GM18870 (cell line): ENCODE results near the gene NUDT13.
A peak's percentile ranks its signal among the peaks of the same experiment; 100 is the strongest.

Source experiments
- ATAC-seq: cut with Tn5 transposase; IDR thresholded peaks from one replicate; pipeline ENCODE4 v1.9.1; 2021; ENCODE audit warnings: moderate library complexity; ENCODE audit not compliant: unreplicated experiment

NUDT13 gene

DNA sequence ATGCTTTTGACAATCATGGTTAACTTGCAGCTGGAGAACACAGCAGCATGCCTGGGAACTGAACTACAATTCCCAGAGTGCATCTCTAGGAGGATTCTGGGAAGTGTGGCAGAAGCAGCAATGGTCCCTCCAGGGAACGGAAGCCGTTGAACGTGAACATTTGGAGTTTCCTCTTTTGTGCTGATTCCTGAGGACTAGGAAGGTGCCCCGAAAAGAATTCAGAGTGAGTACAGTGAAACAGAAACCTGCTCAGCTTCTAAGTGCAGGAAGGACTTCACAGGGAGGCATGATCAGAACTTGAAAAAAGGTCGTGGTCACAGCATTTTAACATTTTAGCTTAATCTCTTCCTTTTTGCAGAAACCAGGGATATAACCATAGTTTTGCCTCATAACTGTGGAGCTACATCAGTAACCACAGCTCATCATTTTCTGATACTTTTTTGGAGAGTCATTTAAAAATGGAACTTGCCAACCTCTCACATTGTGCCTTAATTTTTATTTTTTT is at the start of gene NUDT13:
TSS of gene NUDT13 (plus strand) at position 111 of the 505 bp plus-strand sequence. CDS start 3,911 bp downstream, outside the sequence.
- ATAC-seq: no peak

DNA sequence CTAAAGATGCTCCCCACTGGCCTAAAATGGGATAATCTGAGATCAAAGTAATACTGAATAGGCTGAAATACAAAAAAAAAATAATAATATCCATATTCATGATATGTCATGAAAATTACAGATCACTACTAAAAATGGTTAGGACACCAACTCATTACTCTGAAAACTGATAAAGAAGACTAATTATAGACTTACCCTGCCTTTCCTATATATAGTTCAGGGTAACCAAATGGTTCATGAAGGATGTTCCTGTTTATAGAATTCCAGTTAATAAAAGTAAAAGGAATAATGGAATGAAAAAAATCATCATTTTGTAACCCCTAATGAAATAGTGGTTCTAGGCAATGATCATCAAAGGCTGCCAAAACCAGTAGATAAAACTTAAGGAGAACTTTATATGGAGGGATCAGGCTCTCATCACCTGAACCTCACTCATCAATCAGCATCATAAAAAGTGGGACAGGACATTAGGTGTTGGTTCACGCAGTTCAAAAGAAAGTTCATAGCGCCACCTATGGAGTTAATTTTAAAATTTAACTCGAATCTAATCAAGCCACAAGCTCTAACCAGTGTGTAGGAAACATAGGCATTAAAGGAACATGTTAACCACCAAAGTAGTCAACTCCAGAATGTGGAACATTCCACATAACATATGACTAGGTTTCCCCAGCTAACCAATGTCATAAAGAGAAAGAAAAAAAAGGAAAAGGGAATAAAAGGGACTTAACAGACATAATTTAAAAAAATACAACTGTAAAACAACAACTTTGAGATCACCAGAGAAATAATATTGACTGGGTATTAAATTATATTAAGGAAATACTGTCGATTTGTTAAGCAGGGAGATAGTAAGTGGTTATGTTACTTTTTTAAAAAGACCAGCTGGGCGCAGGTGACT is 49.3 kb upstream of the NUDT13 start:
- ATAC-seq: no peak

DNA sequence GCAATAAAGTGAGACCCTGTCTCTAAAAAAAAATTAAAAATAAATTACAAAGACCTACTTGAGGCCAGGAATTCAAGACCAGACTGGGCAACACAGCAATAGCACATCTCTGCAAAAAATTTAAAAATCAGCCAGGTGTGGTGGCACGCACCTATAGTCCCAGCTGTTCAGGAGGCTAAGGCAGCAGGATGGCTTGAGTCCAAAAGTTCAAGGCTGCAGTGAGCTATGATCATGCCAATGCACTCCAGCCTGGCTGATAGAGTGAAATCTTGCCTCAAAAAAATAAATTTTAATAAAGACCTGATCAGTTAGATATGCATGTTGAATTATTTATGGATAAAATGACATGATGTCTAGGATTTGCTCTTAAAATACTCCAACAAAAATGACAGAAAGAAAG is 48.5 kb upstream of the NUDT13 start:
- ATAC-seq: no peak

DNA sequence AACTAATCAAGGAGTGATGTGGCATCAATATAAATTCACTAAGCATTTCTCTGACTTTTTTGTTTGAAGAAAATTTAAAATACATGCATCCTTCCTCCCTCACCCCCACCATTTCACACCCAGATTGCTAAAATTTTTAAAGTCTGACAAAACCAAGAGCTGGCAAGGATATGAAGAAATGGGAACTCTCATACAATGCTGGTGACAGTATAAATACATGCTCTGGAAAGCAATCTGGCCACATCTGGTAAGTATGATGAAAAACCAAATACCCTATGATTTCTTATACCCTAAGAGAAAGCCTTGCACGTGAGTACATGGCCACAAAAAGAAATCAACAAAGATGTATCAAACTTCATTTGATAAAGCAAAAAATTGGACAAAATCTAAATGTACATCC is 44.8 kb upstream of the NUDT13 start:
- no peak for ATAC-seq

DNA sequence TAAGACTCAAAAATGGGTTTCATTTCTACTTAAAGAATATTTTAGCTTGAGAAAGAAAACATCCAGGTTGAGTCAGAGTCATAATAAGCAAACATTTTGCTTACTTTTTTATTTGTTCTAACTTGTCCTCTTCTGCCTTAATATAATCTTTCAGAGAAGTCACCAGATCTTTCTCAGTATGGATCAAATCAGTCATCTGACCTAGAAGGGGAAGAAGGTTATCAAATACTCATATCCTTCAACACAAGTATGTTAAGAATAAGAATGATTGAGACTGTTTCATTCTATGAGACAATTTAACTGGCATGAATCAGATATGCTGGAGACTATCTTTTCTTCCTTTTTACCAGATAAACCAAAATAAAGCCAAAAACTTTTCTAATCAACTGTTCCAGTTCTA is 36.6 kb upstream of the NUDT13 start:
- ATAC-seq: no peak

DNA sequence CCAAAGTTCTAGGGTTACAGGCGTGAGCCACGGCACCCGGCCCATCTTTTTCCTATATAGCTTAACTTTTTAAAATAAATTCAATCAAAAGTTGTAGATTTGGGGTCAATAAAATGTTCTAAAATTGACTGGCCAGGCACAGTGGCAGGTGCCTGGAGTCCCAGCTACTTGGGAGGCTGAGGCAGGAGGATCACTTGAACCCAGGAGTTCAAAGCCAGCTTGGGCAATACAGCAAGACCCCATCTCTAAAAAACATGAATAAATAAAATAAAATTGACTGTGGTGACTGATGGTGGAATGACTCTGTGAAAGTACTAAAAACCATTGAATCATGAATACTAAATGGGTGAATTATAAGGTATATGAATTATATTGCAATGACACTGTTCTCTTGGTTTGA is 34.4 kb upstream of the NUDT13 start:
- no peak for ATAC-seq

DNA sequence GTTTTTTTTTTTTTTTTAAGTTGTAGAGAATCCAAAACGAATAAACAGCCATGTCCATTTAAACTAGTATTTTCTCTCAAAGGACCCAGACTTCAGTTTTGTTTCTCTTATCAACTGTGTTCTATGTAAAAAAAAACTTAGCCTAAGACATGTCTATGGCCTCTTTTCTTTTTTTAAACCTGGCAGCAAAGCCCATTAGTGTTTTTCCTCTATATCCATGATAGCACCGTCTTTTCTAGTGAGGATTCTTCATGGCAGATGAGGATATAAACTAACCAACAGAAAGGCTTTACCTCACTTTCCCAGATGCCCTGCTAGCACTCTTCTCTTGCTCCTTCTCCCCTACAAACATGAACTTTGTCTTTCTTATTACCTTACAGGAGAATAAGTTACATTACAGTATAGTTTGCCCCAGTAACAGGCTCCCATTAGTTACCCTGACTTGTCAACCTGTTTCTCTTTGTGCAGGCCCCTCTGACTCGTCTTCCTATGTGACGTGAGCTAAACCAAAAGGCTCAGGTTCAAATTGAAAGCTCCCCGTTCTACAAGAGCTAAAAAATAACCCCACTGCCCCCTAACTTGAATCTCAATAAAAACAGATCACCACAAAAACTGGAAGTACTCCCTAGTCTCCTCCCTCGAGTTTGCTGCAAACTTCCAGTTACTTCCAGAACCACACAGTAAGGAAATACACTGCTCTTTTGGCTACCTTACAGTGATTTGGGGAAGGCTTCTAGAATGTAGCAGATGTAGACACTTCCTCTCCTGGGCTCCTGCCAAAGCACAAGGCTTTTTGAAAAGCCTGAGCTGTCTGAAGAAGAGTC is 33.7 kb upstream of the NUDT13 start:
- ATAC-seq: no peak

DNA sequence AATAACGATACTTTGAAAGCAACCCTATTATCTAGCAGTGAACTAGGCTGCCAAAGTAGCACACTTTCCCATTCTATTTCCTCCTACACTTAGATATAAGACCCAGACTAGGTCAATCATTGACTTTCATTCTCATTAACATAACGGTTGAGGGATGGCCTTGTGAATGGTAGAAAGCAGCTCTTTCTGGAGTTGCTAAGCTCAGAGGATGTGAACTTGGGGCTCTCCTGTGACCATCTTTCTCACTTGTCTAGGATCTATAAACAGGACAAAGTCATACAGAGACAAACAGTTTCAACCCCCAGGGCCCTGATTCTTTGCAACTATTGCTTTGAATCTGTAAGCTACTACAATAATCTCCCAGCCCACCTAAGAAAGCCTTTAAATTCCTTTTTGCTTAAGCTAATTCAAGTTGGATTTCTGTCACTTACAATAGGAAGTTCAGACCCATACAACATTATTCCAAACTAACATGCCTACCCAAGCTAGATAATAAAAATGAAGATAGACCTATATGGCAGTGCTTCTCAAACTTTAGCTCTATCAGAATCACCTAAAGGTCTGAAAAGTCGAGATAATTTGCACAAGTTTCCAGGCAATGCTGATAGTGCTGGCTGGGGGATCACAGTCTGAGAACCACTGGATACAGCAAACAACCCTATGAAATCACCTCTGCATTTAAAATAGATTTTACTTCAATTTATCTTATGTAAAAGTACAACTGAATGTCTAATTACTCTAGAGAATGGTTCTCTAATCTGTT is 30.3 kb upstream of the NUDT13 start:
- peak; percentile 60 for ATAC-seq

DNA sequence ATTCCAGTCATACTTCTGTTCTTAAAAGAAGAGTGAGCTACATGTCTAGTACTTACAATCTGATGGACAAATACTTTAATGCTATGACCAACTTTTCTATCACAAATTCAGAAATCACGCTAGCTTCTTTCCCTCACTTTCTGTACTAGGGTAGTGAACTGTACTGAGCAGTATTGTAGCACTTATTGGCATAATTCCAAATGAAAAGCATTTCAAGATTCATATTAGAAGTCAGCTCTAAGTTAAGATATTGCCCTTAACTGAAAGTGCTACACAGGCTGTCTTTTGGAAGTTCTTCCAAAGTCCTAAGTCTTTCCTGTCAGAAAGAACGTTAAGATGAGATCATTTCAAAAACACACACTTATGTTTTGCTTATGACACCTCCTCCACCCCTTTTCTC is 27.0 kb upstream of the NUDT13 start:
- ATAC-seq: no peak

DNA sequence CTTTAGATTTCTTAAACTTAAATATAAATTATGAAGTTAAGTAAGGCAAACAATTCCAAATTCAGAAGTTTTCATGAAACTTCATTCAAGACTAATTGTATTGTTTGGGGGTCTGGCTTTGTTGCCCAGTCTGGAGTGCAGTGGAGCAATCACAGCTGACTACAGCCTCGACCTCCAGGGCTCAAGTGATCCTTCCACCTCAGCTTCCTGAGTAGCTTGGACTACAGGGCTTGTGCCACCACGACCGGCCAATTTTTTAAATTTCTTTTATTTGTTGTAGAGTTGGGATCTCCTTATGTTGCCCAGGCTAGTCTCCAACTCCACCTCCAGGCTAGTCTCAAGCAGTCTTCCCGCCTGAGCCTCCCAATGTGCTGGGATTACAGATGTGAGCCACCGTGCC is 26.0 kb upstream of the NUDT13 start:
- no peak for ATAC-seq

DNA sequence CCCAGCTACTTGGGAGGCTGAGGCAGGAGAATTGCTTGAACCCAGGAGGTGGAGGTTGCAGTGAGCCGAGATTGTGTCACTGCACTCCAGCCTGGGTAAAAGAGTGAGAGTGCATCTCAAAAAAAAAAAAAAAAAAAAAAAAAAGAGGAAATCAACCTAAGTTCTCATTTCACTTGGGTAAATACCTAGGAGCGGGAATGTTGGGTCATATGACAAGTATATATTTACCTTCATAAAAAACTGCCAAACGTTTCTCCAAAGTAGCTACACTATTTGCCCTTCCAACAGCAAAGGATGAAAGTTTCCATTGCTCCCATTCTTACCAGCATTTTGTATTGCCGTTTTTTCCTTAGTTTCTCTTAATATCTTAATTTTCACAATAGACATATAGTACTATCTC is 23.4 kb upstream of the NUDT13 start:
- ATAC-seq: no peak

DNA sequence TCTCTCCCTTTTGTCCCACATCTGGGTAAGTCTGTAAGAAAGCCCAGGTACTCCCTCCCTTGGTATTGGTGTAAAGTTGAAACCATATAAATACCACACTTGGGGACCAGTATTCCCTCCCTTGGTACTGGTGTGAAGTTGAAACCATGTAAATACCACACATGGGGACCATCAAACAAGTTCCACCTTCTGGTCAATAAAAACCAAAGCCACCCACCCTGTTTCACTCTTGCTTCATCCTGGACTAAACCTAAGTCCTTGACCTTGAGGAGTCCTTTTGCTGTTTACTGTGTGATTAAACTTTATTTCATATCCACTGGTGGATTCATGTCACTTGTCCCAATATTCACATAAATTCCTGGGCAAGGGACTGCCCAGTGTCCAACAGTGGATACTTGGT is 22.0 kb upstream of the NUDT13 start:
- ATAC-seq: no peak

DNA sequence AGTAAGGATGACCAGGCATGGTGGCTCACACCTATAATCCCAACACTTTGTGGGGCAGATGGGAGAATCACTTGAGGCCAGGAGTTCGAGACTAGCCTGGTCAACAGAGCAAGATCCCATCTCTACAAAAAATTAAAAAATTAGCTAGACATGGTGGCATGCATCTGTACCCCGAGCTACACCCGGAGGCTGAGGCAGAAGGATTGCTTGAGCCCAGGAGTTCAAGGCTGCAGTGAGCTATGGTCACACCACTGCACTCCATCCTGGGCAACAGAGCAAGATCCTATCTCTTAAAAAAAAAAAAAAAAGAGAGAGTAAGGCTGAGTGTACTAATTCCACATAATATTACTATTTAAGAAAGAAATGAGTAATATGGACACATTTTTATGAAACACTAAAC is 17.4 kb upstream of the NUDT13 start:
- no peak for ATAC-seq

DNA sequence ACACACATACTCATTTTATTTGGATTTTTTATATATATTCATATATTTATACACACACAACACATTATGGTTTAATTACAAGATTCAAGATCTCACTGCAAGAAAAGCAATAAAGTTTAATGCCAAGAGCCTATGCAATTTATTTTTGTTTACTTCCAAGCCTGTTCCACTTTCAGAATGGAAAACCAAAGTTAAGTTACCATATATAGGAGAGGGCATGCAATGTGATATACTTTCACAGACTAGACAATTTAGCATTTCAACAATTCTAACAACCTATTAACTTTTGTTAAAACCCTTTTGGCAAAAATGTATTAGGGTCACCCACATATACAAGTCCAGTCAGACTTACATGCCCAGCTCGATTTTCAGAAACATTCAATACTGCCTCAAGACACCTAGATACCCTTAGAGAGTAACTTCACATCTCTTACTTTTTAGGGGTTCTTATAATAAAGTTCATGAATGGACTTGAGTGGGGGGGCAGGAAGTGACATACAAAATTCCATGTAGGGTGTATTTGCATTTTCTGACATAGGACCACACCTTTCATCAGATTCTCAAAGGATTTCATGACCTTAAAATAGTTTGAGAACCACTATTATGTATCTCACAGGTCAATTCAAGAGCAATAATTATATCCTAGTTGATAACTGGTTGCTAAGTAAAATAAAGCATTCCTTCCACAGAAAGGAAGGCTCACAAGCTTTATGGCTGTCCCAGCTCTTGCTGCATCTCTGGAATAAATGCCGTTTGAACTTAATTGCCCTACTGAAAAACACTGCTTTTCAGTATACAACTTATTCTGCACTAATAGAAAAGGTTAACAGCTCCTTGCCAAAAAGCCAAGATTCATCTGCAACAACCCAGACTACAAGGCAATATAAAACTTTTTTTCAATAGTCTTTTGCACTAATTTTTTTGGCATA is 16.1 kb upstream of the NUDT13 start:
- ATAC-seq: no peak

DNA sequence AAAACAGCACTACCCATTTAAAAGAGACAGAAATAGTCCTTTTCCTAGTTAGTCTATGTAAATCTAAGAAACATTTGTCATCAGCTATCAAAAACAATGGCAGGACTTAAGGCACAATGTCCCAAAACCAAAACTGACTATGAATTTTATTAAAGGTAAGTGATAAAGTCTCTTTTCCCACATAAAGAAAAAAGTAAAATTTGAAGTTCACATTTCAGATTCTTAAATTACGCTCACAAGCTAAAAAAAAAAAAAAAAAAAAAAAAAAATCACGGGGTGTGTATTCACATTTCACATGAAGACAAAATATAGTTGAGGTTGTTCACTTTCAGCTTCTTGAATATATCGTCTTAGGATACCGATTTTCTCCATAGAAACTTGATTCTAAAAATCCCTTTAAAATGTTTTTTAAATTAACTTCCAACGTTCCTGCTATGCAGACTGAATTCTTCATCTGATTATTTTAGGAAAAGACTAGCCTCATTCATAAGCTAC is 15.2 kb upstream of the NUDT13 start:
- no peak for ATAC-seq

DNA sequence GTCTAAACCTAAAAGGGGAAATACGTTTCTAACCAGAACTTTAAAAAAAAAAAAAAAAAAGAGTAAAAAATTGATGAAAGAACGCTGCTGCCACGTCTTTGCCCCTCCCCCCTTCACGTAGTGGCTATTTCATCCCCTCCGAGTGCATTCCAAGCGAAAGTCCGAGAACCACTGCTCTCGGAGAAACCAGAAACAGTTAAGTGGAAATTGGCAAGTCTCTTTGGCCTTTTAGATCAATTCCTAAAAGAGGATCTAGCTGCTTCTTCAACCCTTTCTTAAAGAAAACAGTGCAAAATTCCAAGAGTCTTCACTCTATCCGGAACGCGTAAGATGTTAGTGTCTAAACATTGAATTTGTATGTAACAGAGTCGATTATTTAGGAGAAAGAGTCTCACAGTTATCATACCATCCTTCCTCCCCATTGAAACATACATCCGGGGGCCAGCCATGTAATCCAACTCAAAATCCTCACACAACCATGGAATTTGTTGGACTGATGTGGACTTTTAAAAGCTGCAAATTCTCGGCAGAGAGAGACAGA is 14.7 kb upstream of the NUDT13 start:
- no peak for ATAC-seq

DNA sequence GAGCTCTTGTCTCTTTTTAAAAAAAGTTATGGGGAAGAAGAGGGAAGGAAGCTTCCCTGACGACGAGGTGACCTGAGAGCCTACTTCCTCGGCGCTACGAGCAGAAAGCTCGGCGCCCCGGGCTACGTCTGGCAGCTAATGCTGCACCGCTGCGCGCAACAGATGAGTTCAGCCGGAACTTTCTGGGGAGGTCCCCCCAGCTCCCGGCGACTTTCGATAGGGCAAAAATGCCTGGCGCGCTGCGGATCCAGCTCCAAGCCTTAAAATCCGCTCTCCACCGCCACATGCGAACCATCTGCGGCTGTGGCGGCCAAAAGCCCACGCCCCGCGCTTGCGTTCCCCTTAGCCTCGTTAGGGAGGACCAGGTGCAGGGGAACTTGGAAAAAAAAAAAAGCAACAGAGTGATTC is 14.2 kb upstream of the NUDT13 start:
- peak; percentile 25 for ATAC-seq

DNA sequence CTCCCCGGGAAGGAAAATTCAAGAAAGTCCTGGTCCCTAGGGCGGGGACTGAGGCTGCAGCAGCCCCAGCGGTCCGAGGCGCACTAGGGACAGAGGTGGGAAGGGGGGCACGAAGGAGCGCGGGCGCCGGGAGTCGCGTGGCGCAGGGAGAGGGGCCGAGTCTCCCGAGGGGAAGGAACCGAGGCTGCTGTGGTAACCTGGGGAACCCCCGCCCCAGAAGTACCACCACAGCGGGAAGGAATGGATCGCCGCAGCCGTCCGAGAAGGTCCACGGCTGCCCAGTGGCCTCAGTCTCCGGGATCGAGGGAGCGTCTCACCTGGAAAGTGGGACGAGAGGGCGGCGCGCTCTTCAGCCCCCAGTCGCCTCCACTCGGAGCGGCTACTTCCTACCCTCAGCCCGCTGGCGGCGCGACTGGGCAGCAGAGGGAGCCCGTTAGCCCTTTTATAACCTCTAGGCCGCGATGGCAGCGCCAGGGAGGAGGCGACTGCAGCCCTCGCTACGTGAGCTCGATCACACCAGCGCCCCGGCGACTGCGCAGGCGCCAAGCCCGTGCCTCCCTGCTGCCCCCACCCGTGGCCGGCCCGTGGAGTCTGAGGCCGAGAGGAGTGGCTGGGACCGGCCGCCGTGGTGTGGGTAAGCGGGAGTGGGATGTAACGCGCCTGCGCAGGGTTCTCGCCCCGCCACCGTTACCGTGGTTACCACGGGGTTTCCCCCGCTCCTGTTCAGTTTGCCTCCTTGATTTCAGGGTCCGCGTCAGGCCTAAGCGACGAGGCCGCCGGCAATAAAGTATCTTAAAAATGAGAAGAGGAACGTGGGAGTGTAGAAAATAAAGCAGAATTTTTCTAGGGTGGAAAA is 13.6 kb upstream of the NUDT13 start, which contains the start of gene P4HA1:
TSS of gene P4HA1 (minus strand) at position 418 of the 856 bp plus-strand sequence. CDS start 21,983 bp downstream, outside the sequence.
- peak; percentile 64 for ATAC-seq

DNA sequence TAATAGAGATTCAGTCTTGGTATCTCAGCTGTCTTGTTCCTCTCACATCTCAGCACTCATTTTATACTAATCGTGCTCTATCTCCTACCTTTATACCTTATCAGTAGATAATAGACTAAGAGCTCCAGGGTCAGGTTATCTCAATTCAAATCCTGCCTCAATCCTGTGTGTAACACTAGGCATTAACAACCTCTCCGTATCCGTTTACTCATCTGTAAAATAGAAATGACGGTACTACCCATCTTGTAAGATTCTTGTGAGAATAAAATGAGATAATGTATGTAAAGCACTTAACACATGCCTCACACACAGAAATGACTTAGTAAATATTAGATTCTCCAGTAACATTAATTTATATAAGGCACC is 13.0 kb upstream of the NUDT13 start:
- peak; percentile 5 for ATAC-seq
